ENCODE data around the gene SLC25A1. TPM values are rescaled to one million over a fixed set of nuclear protein-coding genes. Genes with fewer than 3 reads are reported as not detected.

The SLC25A1 gene
- polyA plus RNA-seq, 1 donor from 2014 or later, result 81.4 TPM

DNA sequence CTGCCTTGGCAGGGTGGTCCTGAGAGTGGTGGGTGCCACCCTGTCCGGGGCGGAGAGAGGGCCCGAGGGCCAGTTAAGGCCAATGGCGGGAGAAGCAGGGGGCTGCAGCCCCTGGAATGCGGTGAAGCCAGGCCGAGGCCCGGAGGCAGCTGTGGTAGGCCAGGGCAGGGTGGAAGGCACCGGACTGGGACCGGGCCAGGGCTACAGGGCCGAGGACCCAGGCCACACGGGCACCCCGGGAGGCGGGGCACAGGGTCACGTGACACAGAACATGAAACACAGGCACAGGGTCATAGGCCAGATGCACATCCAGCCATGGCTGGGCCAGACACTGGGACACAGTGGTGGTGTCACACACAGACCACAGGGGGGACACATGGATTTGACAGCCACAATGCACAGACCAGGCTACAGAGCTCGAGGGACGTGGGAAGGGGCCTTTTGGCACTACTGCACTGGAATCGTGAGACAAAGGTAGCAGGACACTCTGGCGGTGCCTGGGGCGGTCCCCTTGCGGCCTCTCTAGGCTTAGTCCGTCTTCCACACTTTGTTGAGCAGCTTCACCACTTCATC lies 2.8 kb downstream of the SLC25A1 start:
- H3K36me3 ChIP-seq (ENCODE audit: insufficient read depth, low read length), result no peaks in the 10 kb centered on the region
- no peaks in the 10 kb centered on the region for H3K27me3 ChIP-seq (ENCODE audit: insufficient read depth, low read depth, low read length)
- H3F3A ChIP-seq (ENCODE audit: insufficient read depth, low read length, poor library complexity, severe bottlenecking), result no peaks in the 10 kb centered on the region
- no peak overlapping the region for H2AFZ ChIP-seq (ENCODE audit: low read depth, low read length)
- no peak overlapping the region for H3K27ac ChIP-seq (ENCODE audit: low read length)
- no peaks in the 10 kb centered on the region for H3K9me3 ChIP-seq (ENCODE audit: low read length)
- TF ChIP-seq RAD21 (conservative IDR thresholded peaks at IDR 0.05) (no peak), EP300 (conservative IDR thresholded peaks at IDR 0.05; ENCODE audit: poor library complexity, severe bottlenecking) (no peak), CTCF (IDR thresholded peaks at IDR 0.05; ENCODE audit: poor library complexity, severe bottlenecking) (no peak), TAF1 (IDR thresholded peaks at IDR 0.05; ENCODE audit: low read depth) (no peak), EZH2 (IDR thresholded peaks at IDR 0.05; ENCODE audit: borderline replicate concordance, insufficient read depth, low read length, poor library complexity, severe bottlenecking) (no peak), MXI1 (conservative IDR thresholded peaks at IDR 0.05; ENCODE audit: poor library complexity, severe bottlenecking) (no peak), SMC3 (conservative IDR thresholded peaks at IDR 0.05; ENCODE audit: poor library complexity) (no peak), POLR2AphosphoS5 (IDR thresholded peaks at IDR 0.05) (no peak)
- TF ChIP-seq, protein P1, sequence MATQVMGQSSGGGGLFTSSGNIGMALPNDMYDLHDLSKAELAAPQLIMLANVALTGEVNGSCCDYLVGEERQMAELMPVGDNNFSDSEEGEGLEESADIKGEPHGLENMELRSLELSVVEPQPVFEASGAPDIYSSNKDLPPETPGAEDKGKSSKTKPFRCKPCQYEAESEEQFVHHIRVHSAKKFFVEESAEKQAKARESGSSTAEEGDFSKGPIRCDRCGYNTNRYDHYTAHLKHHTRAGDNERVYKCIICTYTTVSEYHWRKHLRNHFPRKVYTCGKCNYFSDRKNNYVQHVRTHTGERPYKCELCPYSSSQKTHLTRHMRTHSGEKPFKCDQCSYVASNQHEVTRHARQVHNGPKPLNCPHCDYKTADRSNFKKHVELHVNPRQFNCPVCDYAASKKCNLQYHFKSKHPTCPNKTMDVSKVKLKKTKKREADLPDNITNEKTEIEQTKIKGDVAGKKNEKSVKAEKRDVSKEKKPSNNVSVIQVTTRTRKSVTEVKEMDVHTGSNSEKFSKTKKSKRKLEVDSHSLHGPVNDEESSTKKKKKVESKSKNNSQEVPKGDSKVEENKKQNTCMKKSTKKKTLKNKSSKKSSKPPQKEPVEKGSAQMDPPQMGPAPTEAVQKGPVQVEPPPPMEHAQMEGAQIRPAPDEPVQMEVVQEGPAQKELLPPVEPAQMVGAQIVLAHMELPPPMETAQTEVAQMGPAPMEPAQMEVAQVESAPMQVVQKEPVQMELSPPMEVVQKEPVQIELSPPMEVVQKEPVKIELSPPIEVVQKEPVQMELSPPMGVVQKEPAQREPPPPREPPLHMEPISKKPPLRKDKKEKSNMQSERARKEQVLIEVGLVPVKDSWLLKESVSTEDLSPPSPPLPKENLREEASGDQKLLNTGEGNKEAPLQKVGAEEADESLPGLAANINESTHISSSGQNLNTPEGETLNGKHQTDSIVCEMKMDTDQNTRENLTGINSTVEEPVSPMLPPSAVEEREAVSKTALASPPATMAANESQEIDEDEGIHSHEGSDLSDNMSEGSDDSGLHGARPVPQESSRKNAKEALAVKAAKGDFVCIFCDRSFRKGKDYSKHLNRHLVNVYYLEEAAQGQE (IDR thresholded peaks at IDR 0.05; ENCODE audit: borderline replicate concordance), result no peak
- no peak overlapping the region for H3K4me3 ChIP-seq (ENCODE audit: low read length)
- no peaks in the 10 kb centered on the region for H3K9me2 ChIP-seq (ENCODE audit: insufficient read depth, low read length)
- no peak overlapping the region for H3K9ac ChIP-seq (ENCODE audit: low read length)
- H3K4me2 ChIP-seq (ENCODE audit: low read length), result no peak overlapping the region
- peaks cover 13% of the 10 kb centered on the region for H3K79me2 ChIP-seq (replicated peaks; ENCODE audit: insufficient read depth, low read length)
- H4K20me1 ChIP-seq (ENCODE audit: insufficient read depth), result no peaks in the 10 kb centered on the region

DNA sequence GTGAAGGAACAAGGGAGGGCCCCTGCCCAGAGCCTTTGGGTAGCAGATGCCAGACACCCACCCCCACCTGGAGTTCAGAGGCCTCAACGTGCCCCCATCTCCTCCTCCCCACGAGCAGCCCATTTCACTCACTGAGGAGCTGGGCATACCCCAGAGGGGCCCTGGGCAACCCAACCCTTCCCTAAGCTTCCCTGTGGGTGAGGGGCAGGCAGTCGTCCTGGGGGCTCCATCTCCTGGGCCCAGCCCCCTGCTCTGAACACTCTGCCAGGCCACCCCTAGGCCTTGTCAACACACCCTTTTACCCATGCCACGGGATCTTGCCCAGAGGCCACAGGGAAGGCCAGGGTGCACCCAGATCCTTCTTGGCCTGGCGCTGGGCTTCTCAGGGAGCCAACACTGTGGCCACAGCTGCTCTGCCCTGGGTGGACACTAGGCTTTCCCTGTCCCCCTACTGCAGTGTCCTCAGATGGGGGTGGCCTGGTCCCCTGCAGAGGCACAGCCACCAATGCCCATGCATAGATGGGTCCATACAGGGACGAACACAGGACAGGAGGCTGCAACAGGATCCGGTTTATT lies 3.4 kb downstream of the SLC25A1 start:
- H3K27ac ChIP-seq (ENCODE audit: low read length), result no peak overlapping the region
- no peaks in the 10 kb centered on the region for H4K20me1 ChIP-seq (ENCODE audit: insufficient read depth)
- no peak overlapping the region for H2AFZ ChIP-seq (ENCODE audit: low read depth, low read length)
- TF ChIP-seq MXI1 (conservative IDR thresholded peaks at IDR 0.05; ENCODE audit: poor library complexity, severe bottlenecking), result no peak
- TF ChIP-seq SMC3 (conservative IDR thresholded peaks at IDR 0.05; ENCODE audit: poor library complexity), result no peak
- no peak for TF ChIP-seq EZH2 (IDR thresholded peaks at IDR 0.05; ENCODE audit: borderline replicate concordance, insufficient read depth, low read length, poor library complexity, severe bottlenecking)
- no peak for TF ChIP-seq EP300 (conservative IDR thresholded peaks at IDR 0.05; ENCODE audit: poor library complexity, severe bottlenecking)
- no peak for TF ChIP-seq TAF1 (IDR thresholded peaks at IDR 0.05; ENCODE audit: low read depth)
- TF ChIP-seq, protein P1 (IDR thresholded peaks at IDR 0.05; ENCODE audit: borderline replicate concordance), result no peak
- TF ChIP-seq CTCF (IDR thresholded peaks at IDR 0.05; ENCODE audit: poor library complexity, severe bottlenecking), result no peak
- TF ChIP-seq RAD21 (conservative IDR thresholded peaks at IDR 0.05), result no peak
- no peak for TF ChIP-seq POLR2AphosphoS5 (IDR thresholded peaks at IDR 0.05)
- H3K9me3 ChIP-seq (ENCODE audit: low read length), result no peaks in the 10 kb centered on the region
- H3K9me2 ChIP-seq (ENCODE audit: insufficient read depth, low read length), result no peaks in the 10 kb centered on the region
- H3K36me3 ChIP-seq (ENCODE audit: insufficient read depth, low read length), result no peaks in the 10 kb centered on the region
- H3K4me3 ChIP-seq (ENCODE audit: low read length), result no peak overlapping the region
- peaks cover 13% of the 10 kb centered on the region for H3K79me2 ChIP-seq (replicated peaks; ENCODE audit: insufficient read depth, low read length)
- no peak overlapping the region for H3K4me2 ChIP-seq (ENCODE audit: low read length)
- H3F3A ChIP-seq (ENCODE audit: insufficient read depth, low read length, poor library complexity, severe bottlenecking), result no peaks in the 10 kb centered on the region
- H3K9ac ChIP-seq (ENCODE audit: low read length), result no peak overlapping the region
- H3K27me3 ChIP-seq (ENCODE audit: insufficient read depth, low read depth, low read length), result peaks cover 1% of the 10 kb centered on the region

Data from neural cell (in vitro differentiated cells).